GM23338 (cell line): ENCODE measurements around the gene COL4A2. TPM values are rescaled to one million over a fixed set of nuclear protein-coding genes. Genes with fewer than 3 reads are reported as not detected.

Experiments
- ATAC-seq: fragments of 200-7000 bp; cut with Tn5 transposase; 3 replicates; pipeline ENCODE4 v1.9.1; 2020
- DNase-seq: peaks from one replicate; pipeline ENCODE4 v3.0.0-alpha.2; 2015; ENCODE audit warnings: low spot score
- H2AFZ ChIP-seq: fragments of 200-600 bp; sonication (generic); 2 replicates; pipeline ENCODE4 v1.8.0; 2016; ENCODE audit warnings: antibody characterized with exemption, mild to moderate bottlenecking, moderate library complexity
- H3F3A ChIP-seq: fragments of 200-600 bp; sonication (generic); replicated peaks from 2 replicates; pipeline ENCODE4 v1.8.0; 2017; ENCODE audit warnings: antibody characterized with exemption, mixed run types, low read depth
- H3K27ac ChIP-seq: fragments of 200-600 bp; sonication (generic); 2 replicates; pipeline ENCODE4 v1.6.1; 2016; ENCODE audit warnings: low read depth
- H3K27me3 ChIP-seq: fragments of 200-600 bp; sonication (generic); 2 replicates; pipeline ENCODE4 v1.8.0; 2016; ENCODE audit warnings: mild to moderate bottlenecking, mixed run types, moderate library complexity; ENCODE audit not compliant: insufficient read depth
- H3K36me3 ChIP-seq: fragments of 200-600 bp; sonication (generic); 2 replicates; pipeline ENCODE4 v1.8.0; 2016; ENCODE audit warnings: mild to moderate bottlenecking; ENCODE audit not compliant: insufficient read depth
- H3K4me1 ChIP-seq: fragments of 200-600 bp; sonication (generic); 2 replicates; pipeline ENCODE4 v1.8.0; 2016; ENCODE audit warnings: mild to moderate bottlenecking, moderate library complexity; ENCODE audit not compliant: insufficient read depth
- H3K4me2 ChIP-seq: fragments of 200-600 bp; sonication (generic); 2 replicates; pipeline ENCODE4 v1.7.1; 2017; ENCODE audit warnings: mixed run types
- H3K4me3 ChIP-seq: fragments of 200-600 bp; sonication (generic); 2 replicates; pipeline ENCODE4 v1.6.1; 2016; ENCODE audit warnings: mixed run types
- H3K79me2 ChIP-seq: fragments of 200-600 bp; sonication (generic); replicated peaks from 2 replicates; pipeline ENCODE4 v1.8.0; 2017; ENCODE audit warnings: mild to moderate bottlenecking; ENCODE audit not compliant: insufficient read depth
- H3K9me2 ChIP-seq: fragments of 200-600 bp; sonication (generic); 2 replicates; pipeline ENCODE4 v1.8.0; 2017; ENCODE audit not compliant: insufficient read depth
- H4K20me1 ChIP-seq: fragments of 200-600 bp; sonication (generic); replicated peaks from 2 replicates; pipeline ENCODE4 v1.8.0; 2017; ENCODE audit warnings: mild to moderate bottlenecking; ENCODE audit not compliant: insufficient read depth
- H3K27ac Mint-ChIP-seq: 2 replicates; pipeline ENCODE4 v1.8.0; 2020; ENCODE audit warnings: inconsistent platforms, mild to moderate bottlenecking, moderate library complexity, mixed read lengths
- H3K27me3 Mint-ChIP-seq: 3 replicates; pipeline ENCODE4 v1.8.0; 2022; ENCODE audit warnings: low read depth, mild to moderate bottlenecking, moderate library complexity, mixed read lengths, inconsistent platforms; ENCODE audit not compliant: insufficient read depth, poor library complexity
- H3K36me3 Mint-ChIP-seq: 3 replicates; pipeline ENCODE4 v1.8.0; 2021; ENCODE audit warnings: low read depth, mild to moderate bottlenecking, inconsistent platforms, moderate library complexity, mixed read lengths
- H3K4me1 Mint-ChIP-seq: 3 replicates; pipeline ENCODE4 v1.8.0; 2020; ENCODE audit warnings: mild to moderate bottlenecking, inconsistent platforms, mixed read lengths
- H3K4me3 Mint-ChIP-seq: 3 replicates; pipeline ENCODE4 v1.8.0; 2021; ENCODE audit warnings: moderate library complexity, mild to moderate bottlenecking, inconsistent platforms, mixed read lengths
- H3K9me3 Mint-ChIP-seq: 3 replicates; pipeline ENCODE4 v1.8.0; 2020; ENCODE audit warnings: moderate library complexity, mild to moderate bottlenecking, inconsistent platforms, mixed read lengths
- CREB1 ChIP-seq: fragments of 250-450 bp; sonication (Bioruptor Pico); IDR thresholded peaks from 2 replicates; pipeline ENCODE4 v1.5.0; 2020; ENCODE audit warnings: low read depth, mild to moderate bottlenecking, moderate library complexity
- EZH2phosphoT487 ChIP-seq: fragments of 200-600 bp; sonication (generic); IDR thresholded peaks from one replicate; pipeline ENCODE4 v1.8.1; 2018; ENCODE audit warnings: antibody characterized with exemption; ENCODE audit not compliant: unreplicated experiment
- JUNB ChIP-seq: IDR thresholded peaks from one replicate; pipeline ENCODE4 v1.6.1; 2016; ENCODE audit warnings: antibody characterized with exemption; ENCODE audit not compliant: unreplicated experiment
- NANOG ChIP-seq: IDR thresholded peaks from 2 replicates; pipeline ENCODE4 v1.6.1; 2016; ENCODE audit warnings: antibody characterized with exemption, borderline replicate concordance
- POLR2AphosphoS5 ChIP-seq: IDR thresholded peaks from 2 replicates; pipeline ENCODE4 v1.6.1; 2016; ENCODE audit warnings: antibody characterized with exemption, low read depth
- STAT1 ChIP-seq: IDR thresholded peaks from one replicate; pipeline ENCODE4 v1.6.1; 2016; ENCODE audit warnings: antibody characterized with exemption; ENCODE audit not compliant: unreplicated experiment
- ZNF114 ChIP-seq: fragments of 250-450 bp; sonication (Bioruptor Pico); IDR thresholded peaks from 2 replicates; pipeline ENCODE4 v1.5.0; 2020; ENCODE audit warnings: mild to moderate bottlenecking, moderate library complexity
- ZNF331 ChIP-seq: fragments of 250-450 bp; sonication (Bioruptor Pico); IDR thresholded peaks from 2 replicates; pipeline ENCODE4 v1.5.0; 2020; ENCODE audit warnings: low read depth, mild to moderate bottlenecking, moderate library complexity
- polyA plus RNA-seq: library from polyadenylated mRNA; unstranded; fragments of >200 nt; fragmentation: Nextera tagmentation; extraction: Ambion mirVana; gene quantifications from 2 replicates; pipeline ENCODE4 v1.2.1, GENCODE V29; 2016
- total RNA-seq: library from RNA; depleted of rRNA; stranded (reverse); fragments of >200 nt; shearing (Covaris generic); gene quantifications from 2 replicates; pipeline ENCODE4 v1.2.3, GENCODE V29; 2014
- TF ChIP-seq, protein P1 (sequence below): fragments of 250-450 bp; sonication (Bioruptor Pico); IDR thresholded peaks from 2 replicates; pipeline ENCODE4 v1.5.0; 2020; ENCODE audit warnings: mild to moderate bottlenecking, moderate library complexity
- TF ChIP-seq, protein P2 (sequence below): IDR thresholded peaks from one replicate; pipeline ENCODE4 v1.6.1; 2018; ENCODE audit warnings: antibody characterized with exemption; ENCODE audit not compliant: unreplicated experiment
- TF ChIP-seq, protein P3 (sequence below): IDR thresholded peaks from 2 replicates; pipeline ENCODE4 v1.6.1; 2016; ENCODE audit warnings: antibody characterized with exemption

Gene COL4A2
- total and polyA plus RNA-seq, 2 experiments from 2014 or later: 37.4 to 131 TPM

DNA sequence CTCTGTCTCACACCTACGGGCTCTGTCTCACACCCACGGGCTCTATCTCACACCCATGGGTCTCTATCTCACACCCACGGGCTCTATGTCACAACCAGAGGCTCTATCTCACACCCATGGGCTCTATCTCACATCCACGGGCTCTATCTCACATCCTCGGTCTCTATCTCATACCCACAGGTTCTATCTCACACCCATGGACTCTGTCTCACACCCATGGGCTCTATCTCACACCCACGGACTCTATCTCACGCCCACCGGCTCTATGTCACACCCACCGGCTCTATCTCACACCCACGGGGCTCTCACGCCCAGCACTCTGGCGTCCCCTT, 73.9 kb downstream of the COL4A2 start:
- no peak overlapping the region for H3K4me2 ChIP-seq
- H3K4me3 Mint-ChIP-seq: no peak overlapping the region; the same call in 2 of the 3 replicates

DNA sequence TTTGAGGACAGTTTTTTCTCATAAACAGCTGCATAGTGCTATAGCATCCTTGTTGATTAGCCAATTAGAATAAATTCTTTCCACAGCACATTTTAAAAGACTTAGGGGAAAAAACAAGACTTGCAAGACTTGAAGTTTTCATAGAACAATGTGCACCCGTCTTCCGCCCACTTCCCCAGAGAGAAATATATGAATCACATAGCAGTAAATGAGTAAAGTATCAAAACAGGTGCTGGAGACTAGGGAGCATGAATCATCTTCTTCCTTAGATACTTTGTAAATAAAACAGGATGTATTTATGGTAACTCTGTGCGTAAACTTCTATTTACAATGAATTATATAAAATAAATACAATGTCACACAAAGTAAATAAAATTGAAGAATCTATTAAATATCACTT, 75.1 kb downstream of the COL4A2 start:
- H3K27me3 Mint-ChIP-seq: peaks cover 17% of the 10 kb centered on the region
- no peak overlapping the region for H3K27ac Mint-ChIP-seq
- no peaks in the 10 kb centered on the region for H3K36me3 ChIP-seq
- peaks cover 31% of the 10 kb centered on the region for H3K4me1 Mint-ChIP-seq
- H3K4me3 Mint-ChIP-seq: no peak overlapping the region
- peaks cover 24% of the 10 kb centered on the region for H3K9me3 Mint-ChIP-seq
- peaks cover 9% of the 10 kb centered on the region; the same call in 1 of the 2 replicates for H4K20me1 ChIP-seq
- ATAC-seq (no peak), DNase-seq (no peak)
- no peaks in the 10 kb centered on the region for H3K27me3 ChIP-seq
- no peak overlapping the region for H3K27ac ChIP-seq
- H3F3A ChIP-seq: no peaks in the 10 kb centered on the region
- peaks cover 25% of the 10 kb centered on the region for H3K36me3 Mint-ChIP-seq
- no peak overlapping the region for H2AFZ ChIP-seq
- peaks cover 5% of the 10 kb centered on the region; the same call in 1 of the 2 replicates for H3K79me2 ChIP-seq
- H3K4me3 ChIP-seq: no peak overlapping the region
- no peaks in the 10 kb centered on the region for H3K9me2 ChIP-seq
- H3K4me2 ChIP-seq: no peak overlapping the region
- peaks cover 21% of the 10 kb centered on the region for H3K4me1 ChIP-seq
- no peak for TF ChIP-seq ZNF114 (CRISPR knock-in tag)
- TF ChIP-seq STAT1: no peak
- TF ChIP-seq, protein P1, sequence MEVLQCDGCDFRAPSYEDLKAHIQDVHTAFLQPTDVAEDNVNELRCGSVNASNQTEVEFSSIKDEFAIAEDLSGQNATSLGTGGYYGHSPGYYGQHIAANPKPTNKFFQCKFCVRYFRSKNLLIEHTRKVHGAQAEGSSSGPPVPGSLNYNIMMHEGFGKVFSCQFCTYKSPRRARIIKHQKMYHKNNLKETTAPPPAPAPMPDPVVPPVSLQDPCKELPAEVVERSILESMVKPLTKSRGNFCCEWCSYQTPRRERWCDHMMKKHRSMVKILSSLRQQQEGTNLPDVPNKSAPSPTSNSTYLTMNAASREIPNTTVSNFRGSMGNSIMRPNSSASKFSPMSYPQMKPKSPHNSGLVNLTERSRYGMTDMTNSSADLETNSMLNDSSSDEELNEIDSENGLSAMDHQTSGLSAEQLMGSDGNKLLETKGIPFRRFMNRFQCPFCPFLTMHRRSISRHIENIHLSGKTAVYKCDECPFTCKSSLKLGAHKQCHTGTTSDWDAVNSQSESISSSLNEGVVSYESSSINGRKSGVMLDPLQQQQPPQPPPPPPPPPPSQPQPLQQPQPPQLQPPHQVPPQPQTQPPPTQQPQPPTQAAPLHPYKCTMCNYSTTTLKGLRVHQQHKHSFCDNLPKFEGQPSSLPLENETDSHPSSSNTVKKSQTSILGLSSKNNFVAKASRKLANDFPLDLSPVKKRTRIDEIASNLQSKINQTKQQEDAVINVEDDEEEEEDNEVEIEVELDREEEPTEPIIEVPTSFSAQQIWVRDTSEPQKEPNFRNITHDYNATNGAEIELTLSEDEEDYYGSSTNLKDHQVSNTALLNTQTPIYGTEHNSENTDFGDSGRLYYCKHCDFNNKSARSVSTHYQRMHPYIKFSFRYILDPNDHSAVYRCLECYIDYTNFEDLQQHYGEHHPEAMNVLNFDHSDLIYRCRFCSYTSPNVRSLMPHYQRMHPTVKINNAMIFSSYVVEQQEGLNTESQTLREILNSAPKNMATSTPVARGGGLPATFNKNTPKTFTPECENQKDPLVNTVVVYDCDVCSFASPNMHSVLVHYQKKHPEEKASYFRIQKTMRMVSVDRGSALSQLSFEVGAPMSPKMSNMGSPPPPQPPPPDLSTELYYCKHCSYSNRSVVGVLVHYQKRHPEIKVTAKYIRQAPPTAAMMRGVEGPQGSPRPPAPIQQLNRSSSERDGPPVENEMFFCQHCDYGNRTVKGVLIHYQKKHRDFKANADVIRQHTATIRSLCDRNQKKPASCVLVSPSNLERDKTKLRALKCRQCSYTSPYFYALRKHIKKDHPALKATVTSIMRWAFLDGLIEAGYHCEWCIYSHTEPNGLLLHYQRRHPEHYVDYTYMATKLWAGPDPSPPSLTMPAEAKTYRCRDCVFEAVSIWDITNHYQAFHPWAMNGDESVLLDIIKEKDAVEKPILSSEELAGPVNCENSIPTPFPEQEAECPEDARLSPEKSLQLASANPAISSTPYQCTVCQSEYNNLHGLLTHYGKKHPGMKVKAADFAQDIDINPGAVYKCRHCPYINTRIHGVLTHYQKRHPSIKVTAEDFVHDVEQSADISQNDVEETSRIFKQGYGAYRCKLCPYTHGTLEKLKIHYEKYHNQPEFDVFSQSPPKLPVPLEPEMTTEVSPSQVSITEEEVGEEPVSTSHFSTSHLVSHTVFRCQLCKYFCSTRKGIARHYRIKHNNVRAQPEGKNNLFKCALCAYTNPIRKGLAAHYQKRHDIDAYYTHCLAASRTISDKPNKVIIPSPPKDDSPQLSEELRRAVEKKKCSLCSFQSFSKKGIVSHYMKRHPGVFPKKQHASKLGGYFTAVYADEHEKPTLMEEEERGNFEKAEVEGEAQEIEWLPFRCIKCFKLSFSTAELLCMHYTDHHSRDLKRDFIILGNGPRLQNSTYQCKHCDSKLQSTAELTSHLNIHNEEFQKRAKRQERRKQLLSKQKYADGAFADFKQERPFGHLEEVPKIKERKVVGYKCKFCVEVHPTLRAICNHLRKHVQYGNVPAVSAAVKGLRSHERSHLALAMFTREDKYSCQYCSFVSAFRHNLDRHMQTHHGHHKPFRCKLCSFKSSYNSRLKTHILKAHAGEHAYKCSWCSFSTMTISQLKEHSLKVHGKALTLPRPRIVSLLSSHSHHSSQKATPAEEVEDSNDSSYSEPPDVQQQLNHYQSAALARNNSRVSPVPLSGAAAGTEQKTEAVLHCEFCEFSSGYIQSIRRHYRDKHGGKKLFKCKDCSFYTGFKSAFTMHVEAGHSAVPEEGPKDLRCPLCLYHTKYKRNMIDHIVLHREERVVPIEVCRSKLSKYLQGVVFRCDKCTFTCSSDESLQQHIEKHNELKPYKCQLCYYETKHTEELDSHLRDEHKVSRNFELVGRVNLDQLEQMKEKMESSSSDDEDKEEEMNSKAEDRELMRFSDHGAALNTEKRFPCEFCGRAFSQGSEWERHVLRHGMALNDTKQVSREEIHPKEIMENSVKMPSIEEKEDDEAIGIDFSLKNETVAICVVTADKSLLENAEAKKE (CRISPR knock-in tag): no peak
- TF ChIP-seq, protein P2, sequence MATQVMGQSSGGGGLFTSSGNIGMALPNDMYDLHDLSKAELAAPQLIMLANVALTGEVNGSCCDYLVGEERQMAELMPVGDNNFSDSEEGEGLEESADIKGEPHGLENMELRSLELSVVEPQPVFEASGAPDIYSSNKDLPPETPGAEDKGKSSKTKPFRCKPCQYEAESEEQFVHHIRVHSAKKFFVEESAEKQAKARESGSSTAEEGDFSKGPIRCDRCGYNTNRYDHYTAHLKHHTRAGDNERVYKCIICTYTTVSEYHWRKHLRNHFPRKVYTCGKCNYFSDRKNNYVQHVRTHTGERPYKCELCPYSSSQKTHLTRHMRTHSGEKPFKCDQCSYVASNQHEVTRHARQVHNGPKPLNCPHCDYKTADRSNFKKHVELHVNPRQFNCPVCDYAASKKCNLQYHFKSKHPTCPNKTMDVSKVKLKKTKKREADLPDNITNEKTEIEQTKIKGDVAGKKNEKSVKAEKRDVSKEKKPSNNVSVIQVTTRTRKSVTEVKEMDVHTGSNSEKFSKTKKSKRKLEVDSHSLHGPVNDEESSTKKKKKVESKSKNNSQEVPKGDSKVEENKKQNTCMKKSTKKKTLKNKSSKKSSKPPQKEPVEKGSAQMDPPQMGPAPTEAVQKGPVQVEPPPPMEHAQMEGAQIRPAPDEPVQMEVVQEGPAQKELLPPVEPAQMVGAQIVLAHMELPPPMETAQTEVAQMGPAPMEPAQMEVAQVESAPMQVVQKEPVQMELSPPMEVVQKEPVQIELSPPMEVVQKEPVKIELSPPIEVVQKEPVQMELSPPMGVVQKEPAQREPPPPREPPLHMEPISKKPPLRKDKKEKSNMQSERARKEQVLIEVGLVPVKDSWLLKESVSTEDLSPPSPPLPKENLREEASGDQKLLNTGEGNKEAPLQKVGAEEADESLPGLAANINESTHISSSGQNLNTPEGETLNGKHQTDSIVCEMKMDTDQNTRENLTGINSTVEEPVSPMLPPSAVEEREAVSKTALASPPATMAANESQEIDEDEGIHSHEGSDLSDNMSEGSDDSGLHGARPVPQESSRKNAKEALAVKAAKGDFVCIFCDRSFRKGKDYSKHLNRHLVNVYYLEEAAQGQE: no peak
- no peak for TF ChIP-seq NANOG
- no peak for TF ChIP-seq ZNF331 (CRISPR knock-in tag)
- TF ChIP-seq CREB1 (CRISPR knock-in tag): no peak
- TF ChIP-seq POLR2AphosphoS5: no peak
- no peak for TF ChIP-seq EZH2phosphoT487
- TF ChIP-seq JUNB: no peak
- TF ChIP-seq, protein P3, sequence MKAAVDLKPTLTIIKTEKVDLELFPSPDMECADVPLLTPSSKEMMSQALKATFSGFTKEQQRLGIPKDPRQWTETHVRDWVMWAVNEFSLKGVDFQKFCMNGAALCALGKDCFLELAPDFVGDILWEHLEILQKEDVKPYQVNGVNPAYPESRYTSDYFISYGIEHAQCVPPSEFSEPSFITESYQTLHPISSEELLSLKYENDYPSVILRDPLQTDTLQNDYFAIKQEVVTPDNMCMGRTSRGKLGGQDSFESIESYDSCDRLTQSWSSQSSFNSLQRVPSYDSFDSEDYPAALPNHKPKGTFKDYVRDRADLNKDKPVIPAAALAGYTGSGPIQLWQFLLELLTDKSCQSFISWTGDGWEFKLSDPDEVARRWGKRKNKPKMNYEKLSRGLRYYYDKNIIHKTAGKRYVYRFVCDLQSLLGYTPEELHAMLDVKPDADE: no peak

More for the DNA sequence above, 73.9 kb downstream of the COL4A2 start:
- Histone ChIP-seq H3K36me3 (no peaks in the 10 kb centered on the region), H3K27ac (no peak overlapping the region), H2AFZ (no peak overlapping the region), H3K4me1 (peaks cover 21% of the 10 kb centered on the region), H3F3A (no peaks in the 10 kb centered on the region), H4K20me1 (peaks cover 10% of the 10 kb centered on the region; the same call in 1 of the 2 replicates), H3K27me3 (no peaks in the 10 kb centered on the region), H3K4me3 (no peak overlapping the region), H3K9me2 (no peaks in the 10 kb centered on the region), H3K79me2 (no peaks in the 10 kb centered on the region)
- TF ChIP-seq ZNF114 (CRISPR knock-in tag): no peak
- peaks cover 34% of the 10 kb centered on the region for H3K4me1 Mint-ChIP-seq
- peaks cover 20% of the 10 kb centered on the region for H3K9me3 Mint-ChIP-seq
- DNase-seq (no peak), ATAC-seq (no peak)
- H3K36me3 Mint-ChIP-seq: peaks cover 22% of the 10 kb centered on the region
- peaks cover 17% of the 10 kb centered on the region for H3K27me3 Mint-ChIP-seq
- no peak overlapping the region for H3K27ac Mint-ChIP-seq
